GM21390 (cell line): ENCODE data around the gene INHA.

Experiments
- ATAC-seq: cut with Tn5 transposase; IDR thresholded peaks from one replicate; pipeline ENCODE4 v1.9.1; 2021; ENCODE audit not compliant: unreplicated experiment

INHA gene

DNA sequence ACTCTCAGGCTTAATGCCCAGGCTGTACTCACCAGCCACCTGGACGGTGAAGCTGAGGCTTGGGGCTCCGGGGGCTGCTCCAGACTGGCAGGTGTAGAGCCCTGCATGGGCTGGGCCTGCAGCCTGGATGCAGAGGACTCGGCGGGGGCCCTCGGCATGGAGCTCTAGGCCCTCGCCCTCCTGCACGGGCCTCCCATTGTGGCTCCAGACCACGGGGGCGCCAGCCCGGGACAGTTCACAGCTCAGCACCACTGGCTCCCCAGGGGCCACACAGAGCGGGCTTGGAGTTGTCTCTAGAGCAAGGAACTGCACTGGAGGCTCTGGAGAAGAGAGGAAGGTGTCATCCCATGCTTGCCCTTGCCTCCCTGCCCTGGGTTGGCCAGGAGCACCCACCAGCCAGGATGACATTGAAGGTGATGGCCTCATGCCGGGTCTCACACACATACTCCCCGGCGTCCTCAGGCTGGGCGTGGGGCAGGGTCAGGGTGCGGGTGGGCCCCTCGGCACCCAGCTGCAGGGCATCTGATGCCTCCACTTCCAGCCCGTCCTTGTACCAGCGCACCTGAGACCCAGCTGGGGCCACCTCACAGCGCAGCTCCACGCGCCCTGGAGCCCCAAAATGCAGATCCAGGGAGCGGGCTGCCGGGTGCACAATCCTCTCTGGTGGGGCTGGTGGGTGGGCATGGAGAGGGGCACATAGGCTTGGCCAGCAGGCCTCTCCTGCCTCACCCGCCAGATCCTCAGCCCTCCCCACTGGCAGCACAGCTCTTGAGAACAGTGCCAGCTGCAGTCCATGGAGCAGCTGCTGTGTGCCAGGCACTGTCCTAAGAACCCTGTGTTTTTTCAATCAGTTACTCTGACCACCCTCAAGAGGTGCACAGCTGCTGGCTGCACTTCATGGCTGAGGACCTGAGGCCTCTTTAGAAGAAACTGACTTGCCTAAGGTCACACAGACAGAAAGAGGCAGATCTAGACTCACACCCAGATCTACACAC lies 14.0 kb upstream of the INHA start:
- ATAC-seq, result no peak

DNA sequence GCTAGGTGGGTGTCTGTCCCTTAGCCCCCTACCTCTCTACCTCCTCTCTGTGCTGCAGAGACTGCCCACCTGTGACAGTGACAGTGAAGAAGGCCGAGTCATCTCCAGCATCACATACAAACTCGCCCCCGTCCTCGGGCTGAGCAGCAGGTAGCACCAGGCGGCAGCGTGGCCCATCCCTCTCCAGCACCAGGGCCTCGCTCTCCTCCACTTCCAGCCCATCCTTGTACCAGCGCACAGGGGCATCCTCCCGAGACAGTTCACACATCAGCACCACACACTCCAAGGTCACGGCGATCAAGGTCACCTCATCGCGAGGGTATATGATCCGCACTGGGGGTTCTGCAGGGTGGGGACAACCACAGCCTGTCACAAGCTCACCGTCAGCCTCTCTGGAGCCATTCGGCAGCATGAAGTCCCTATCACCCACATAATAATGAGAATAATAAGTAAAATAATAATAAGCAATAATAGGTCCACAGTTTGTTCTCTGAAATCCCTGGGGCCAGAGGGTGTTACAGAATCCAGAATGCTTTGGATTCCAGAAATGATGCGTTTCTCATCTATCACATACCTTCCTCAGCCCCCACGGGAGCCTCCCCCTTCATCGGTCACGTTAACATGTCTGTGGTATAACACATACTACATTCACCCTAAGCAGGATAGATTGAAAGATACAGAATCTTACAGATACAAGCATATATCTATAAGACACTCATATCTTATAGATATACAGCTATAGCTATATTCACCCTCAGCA lies 12.8 kb upstream of the INHA start:
- ATAC-seq, result no peak

DNA sequence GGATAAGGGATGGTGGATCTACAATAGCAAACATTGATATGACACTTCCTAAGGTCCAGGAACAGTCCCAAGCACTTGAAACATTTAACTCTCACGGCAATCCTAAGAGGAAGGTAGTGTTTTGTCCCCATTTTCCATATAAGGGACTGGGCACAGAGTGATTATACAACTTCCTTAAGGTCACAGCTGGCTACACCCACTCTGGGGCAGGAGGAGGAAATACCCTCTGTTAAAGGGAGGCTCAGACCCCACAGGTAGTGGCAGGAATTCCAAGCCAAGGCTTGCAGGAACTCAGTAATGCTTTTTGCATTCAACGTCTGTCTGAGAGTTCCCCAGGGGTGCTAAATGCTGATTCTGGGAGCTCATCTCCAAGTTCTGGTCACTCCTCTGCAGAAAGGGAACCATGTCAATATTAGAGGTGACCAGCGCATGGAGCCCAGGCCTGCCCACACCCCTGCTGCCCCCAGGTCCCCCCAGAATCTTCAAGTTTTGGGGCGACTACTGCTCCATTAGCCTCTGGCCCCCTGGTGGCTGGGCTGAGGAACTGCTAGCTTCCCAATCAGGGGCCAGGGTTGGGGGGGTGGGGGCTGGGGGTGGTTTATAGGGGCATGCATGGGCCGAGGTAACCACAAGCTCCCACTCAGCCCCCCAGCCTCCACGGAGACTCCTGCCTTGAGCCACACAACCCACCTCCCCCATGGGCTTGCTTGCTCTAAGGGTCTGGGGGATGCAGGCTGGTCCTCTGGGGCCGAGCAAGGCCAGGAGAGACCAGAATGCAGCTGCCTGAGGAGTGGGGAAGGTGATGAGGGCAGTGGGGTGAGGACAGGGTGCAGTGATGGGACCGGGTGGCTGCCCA lies 11.8 kb upstream of the INHA start:
- ATAC-seq, result no peak

DNA sequence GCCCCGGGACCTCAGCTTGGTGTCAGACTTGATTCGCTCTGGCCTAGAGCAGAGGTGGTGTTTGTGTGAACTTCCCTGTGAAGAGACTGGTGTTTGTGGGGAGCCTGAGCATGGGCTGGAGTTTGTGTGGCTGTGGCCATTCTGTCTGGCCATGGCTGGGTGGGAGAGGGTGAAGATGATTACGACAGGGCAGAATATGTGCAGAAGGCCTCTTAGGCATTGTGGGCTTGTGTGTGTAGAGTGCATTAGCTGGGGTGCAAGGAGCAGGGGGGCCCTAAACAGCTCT lies 11.3 kb upstream of the INHA start:
- no peak for ATAC-seq

DNA sequence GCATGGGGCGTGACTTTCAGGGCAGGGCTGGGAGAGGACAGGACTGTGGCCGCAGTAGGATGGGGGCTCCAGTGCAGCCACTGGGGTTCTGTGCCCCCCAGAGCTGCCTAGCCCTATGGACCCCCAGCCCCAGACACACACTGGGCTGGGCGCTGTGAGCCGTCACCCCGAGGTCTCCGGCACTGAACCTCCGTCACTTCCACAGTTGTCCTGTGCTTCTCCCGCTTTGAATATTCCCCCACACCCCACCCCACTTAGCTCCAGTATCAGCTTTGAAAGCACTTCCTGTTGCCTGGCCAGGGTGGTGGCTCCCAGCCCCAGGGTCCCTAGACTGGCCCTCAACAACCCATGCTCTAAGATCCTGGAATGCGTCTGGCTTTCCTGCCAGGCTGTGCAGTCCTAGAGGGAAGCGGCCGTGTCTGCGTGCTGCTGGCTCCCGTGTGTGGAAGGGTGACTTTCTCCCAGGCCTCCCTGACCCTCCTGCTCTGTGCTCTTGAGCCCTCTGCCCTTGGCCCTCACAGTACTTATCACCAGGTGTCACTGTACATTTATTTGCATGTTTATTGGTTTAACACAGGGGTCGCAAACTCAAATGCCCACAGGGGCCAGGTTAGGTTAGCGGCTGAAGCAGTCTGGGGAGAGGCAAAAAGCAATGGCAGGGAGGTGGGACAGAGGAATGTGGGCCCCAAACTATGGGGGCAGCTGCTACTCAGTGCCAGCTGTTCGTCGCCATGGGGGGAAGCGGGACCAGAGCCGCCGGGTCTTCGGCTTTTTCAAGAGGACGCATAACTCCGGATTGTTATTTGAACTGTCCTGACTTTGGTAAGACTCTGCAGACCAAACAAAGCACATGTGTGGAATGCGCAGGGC lies 10.7 kb upstream of the INHA start:
- ATAC-seq, result no peak

DNA sequence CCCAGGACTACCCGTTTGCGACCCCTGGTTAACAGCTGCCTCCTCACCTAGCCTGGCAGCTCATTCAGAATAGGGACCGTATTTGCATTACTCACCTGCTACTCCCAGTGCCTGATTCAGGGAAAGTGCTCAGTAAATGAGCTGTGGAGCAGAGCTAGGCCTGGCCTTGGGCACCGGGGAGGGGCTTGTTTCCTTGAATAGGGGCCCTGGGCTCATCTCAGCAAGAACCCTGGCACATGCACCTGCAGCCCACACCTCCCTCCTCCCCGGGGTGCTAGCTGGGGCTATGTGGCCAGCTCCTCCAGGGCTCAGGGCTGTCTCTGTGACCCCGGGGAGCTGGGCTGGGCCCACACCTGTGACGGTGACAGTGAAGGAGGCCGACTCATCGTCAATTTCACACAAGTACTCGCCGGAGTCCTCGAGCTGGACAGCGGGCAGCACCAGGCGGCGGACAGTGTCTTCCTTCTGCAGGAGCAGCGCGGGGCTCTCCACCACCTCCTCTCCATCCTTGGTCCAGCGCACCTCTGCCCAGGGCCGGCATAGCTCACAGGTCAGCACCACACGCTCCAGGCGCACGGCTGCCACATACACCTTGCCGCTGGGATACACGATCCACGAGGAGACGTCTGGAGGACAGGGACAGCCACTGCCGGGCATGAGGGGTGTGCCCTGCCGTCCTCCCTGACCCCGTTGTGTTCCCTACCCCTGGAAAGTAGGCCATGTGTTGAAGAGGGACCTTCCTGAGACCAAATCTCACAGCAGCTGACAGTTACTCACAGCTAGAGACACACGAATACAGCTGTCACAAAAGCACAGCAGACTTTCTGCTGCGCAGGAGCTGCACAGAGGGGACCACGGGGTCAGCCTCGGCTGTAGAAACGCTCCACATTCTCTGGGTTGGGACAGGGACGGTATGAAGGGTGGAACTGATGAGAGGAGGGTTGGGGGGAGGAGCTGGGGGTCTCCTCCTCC lies 9.8 kb upstream of the INHA start:
- no peak for ATAC-seq

DNA sequence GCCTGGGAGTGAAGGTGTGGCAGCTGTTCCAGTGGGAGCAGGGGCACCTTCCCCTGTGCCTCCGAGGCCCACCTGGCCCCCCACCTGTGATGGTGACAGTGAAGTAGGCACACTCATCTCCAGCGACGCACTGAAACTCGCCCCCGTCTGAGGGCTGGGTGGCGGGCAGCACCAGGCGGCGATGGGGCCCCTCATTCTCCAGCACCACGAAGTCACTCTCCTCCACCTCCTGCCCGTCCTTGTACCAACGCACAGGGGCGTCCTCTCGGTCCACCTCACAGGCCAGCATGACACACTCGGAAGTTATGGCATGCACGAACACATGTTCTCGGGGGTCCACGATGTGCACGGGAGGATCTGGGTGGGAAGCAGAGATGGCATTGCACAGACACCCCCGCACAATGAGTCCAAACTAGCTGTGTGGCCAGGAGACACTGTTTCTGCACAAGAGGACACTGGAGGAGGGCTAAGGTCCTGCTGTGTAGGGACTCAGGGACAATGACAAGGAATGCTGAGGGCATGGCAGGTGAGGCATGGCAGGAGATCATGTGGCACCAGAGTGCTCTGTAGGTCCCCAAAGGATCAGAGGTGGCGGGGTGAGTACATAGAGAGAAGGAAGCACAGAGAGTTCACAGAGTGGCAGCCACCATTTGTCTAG lies 8.7 kb upstream of the INHA start:
- ATAC-seq, result no peak

DNA sequence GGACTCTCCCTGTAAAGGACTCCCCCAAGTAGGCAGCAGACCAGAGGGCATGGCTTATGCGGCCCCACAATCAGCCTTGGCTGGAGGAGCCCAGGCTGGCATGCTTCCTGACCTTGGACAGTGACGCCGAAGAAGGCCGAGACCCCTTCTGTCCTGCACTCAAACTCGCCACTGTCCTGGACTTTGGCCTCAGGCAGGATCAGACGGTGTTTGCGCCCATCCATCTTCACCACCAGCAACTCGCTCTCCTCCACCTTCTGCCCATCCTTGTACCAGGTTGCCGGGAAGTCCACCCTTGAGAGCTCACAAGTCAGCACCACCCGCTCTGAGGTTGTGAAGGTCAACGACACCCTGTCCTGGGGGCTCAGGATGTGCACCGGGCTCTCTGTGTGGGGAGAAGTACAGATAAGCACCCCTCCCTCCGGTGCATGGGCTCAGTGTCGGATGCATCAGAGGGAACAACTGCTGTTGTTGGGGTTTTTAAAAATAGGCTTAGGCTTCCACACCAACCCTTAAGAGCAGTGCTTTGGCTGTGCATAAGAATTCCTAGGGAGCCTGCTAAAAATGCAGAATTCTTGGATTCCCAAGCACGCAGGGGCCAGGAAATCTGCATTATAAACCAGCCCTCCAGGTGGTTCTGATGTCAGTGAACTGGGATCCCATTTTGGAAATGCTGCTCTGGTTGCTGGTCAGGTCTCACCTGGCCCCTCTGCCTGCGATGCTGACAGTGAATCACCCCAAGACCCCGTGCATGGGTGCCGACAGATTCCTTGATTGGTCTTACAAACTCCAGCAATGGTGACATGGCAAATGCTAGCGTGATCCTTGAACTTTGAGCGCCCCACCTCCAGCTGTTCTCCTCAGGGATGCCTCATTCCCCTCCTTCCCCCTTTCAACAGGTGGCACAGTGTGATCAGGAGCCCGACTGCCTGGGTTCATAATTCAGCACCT lies 6.7 kb upstream of the INHA start:
- ATAC-seq, result no peak

DNA sequence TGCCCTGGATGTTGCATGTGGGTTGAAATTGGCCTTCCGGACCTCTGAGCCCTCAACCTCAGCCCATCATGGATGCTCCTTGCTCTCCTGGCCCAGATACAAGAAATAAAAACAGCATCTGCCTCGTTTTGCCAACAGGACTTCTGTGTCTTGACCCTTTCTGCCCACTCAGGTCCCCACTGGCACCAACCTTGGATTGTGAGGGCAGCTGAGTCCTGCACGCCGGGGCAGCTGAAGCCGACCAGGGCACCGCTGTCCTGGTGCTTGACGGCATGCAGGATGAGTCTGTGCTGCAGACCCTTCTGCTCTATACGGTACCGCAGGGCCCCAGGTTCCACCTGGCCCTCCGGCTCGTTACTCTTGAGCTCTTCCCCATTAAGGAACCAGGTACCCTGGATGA lies 5.5 kb upstream of the INHA start:
- no peak for ATAC-seq

DNA sequence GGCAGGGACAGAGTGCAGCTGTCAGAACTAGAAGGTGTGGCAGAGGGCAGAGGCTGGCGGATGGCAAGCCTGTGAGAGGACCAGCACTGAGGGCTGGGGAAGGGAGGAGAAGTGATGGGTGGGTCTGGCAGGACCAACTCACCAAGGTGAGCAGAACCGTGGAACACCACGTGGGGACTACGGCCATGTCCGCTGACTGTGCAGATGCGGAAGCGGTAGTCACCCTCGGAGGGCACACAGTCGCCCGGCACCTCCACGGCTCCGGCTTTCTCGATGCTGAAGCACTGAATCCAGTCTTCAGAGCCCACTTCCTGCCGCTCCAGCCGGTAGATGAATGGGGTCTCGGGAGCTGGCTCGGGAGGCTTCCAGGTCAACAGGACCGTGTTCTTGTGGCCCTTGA lies 5.0 kb upstream of the INHA start:
- no peak for ATAC-seq

DNA sequence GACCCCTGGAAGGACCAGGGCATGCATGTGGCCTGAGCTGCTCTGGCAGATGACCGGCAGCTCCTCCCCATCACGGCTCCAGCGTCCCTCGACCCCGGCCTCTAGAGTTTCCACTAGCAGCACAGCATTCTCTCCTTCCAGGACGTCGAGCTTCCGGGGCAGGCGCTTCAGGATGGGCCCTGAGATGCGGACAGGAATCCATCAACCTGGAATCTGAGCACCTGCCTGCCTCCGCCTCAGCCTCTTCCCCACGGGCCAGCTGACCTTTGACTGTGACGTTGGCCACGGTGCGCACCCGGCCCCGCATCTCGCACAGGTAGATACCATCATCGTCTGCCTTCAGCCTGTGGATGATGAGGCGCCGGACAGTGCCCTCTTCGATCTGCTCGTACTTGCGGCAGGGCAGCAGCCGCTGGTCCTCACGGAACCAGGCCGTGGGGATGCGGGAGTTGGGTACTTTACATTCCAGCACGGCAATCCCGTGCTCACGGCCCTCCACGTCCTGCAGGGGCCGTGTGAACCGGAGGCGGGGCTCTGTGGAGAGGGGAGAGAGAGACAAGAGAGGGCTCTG lies 4.2 kb upstream of the INHA start:
- ATAC-seq, result no peak

DNA sequence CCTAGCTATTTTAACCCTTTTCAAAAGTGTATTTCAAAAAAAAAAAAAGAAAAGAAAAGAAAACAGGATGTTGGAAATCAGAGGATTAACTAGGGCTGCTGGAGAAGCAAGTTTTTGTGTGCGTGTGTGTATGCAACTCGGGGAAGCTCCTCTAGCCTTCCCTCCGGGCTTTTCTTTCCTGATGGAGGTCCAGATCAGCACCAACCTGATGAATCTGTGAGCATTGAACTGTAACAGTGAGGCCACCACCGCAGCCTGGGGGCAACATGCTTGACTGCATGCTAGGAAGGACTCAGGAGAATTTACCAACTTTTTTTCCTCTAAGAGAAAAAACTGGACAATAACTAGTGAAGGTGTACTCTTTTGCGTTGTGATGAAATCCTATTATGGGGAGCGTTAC lies 3.1 kb upstream of the INHA start:
- ATAC-seq, result no peak

DNA sequence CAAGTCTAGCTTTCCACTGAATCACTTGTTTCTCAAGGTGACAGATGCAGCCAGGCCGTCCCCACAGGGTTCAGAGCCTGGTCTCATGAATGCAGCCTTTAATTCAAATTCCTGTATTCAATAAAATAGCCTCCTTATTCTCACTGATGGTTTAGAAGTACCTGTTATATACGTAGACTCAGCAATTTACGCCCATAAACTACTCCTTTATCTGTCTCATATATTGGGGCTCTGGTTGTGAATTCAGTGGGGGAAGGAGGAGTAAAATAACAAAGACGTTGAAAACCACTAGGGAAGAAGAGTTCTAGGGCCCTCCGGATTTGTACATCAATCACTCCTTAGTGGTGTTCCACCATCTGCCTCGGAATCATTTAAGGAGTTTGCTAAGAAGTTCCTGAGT lies 2.5 kb upstream of the INHA start:
- ATAC-seq, result no peak

DNA sequence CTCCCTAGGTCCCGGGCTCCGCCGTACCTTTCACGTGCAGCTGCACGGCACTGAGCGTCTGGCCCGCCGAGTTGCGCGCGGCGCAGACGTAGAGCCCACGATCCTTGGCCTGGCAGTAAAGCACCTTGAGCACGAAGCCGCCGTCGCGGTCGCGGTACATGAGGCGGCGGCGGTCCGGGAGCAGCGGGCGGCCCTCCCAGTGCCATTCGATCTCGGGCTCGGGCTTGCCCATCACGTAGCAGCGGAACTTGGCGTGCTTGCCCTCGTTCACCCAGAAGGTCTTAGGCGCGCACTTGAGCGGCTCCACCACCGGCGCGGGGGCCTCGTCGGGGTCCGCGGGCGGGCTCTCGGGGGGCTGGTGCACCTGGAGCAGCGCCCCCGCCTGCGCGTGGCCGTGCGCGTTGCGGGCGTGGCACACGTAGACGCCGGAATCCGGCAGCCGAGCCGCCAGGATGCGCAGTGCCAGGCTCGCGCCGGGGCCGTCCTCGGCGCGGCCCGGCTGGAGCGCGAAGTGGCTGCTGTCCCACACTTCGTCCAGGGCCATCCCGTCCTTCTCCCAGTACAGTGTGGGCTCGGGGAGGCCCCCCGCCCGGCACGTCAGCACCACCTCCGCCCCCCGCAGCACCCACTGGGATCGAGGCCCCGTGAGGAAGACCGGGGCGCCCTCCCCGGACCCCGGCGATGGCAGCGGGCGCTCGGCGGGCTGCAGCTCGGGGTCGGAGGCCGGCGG lies 1.8 kb upstream of the INHA start:
- ATAC-seq, result no peak

DNA sequence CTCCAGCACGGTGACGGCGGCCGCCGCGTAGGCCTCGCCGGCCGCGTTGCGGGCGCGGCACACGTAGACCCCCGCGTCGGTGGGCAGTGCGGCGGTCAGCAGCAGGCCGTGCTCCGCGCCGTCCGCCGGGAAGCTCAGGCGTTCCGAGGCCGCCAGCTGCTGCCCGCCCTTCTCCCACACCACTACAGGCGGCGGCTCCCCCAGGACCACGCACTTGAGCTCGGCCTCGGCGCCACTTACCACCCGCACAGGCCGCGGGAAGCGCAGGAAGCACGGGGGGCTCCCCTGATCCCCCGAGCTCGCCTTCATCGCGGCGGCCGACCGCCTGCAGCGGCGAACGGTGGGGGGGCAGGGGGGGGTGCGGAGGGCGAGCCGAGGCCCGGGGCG lies 1.2 kb upstream of the INHA start:
- ATAC-seq, result no peak

DNA sequence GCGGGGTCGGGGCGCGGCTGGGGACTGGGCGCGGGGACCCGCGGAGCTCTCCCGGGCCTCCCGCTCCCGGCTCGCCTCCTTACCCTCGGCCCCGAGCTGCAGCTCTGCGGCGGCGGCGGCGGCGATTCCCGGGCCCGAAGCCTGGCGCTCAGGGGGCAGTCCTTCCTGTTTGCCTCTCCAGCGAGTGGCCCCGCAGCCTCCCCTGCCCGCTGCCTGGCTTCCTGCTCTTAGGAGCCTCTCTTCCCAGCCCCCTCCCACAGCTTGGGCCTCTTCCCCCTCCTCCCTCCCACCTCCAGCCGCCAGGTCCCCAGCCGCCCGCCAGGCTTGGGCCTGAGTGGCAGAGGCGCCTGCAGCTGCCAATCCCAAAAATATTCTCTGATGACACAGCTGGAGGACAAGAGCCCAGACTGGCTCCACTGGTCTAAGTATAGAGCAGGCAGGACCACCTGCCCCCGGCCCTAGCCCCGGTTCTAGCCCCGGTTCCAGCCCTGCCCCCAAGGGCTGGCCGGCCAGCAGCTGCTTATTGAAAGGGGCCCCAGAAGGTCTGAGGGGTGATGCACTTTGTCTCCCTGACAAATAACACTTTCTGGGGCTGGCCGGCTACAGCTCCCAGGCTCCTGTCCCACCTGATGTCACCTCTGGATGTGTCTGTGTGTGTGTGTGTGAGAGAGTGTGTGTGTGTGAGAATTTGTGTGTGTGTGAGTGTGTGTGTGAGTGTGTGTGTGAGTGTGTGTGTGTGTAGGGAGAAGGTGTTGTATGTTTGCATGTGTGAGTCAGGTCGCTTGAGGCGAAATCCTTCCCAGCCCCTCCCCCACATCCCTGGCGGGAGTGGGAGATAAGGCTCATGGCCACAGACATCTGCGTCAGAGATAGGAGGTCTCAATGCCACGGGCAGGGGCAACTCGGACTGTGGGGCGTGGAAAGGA lies 536 bp upstream of the INHA start, which contains the start of gene OBSL1:
Gene OBSL1 (minus strand): TSS at position 229 of the 926 bp plus-strand sequence. CDS start 307 bp downstream, outside the sequence.
- no peak for ATAC-seq
